Measurements from ENCODE around the gene PIERCE2.
"Not testable (repeated sequence)": the region's sequence is repeated elsewhere in the genome, so short reads cannot be mapped to it uniquely, and the experiment has no call there.

Gene PIERCE2, protein sequence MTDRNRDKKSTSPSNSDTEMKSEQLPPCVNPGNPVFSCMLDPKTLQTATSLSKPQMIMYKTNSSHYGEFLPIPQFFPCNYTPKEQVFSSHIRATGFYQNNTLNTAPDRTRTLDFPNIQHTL

DNA sequence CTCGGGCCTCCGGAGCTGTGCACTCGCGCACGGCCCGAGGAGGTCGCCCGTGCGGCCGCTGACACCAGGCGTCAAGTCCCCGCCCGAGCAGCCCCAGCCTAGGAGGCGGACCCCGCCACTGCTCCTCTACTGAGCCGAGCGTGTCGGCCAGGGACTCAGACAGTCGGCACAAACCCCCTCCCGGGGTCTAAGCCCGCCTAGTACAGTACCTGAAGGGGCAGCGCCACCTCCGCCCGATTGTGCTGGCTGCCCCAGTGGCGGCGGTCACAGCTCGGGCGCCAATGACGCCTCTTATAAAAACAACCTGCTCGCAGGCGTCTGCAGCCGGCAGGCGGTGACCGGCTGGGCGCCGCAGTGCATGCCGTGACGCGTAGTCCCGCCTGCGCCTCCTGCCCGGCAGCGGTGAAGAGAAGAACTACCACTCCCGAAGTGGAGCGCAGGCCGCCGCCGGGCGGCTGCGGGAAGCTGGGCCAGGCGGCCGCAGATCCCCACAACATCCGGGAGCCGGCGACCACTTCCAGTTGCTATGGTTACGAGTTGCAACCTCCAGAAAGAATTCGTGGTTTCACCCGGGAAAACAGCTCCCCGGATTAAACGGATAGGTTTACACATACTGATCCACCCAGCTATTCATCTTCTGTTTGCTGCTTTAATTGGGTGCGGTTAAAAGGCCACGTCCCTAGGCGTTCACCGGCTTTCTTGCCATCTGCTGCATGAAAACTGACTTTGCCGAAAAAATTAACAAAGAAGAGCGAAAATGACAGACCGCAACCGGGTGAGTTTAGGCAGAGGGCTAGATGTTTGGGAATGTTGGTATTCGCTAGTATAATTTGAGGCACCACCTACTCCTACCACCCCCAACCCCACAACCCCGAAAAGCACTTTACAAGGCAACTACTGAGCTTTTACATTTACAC, at the start of gene PIERCE2, which contains the start of gene CCPG1:
PIERCE2 (plus strand) TSS at position 484 of the 917 bp plus-strand sequence; CDS start at position 758, 274 bp downstream.
CCPG1 (minus strand) TSS at position 348 of the 917 bp plus-strand sequence. CDS start 18,935 bp downstream, outside the sequence.
- DNase-seq: peak; percentile 96

DNA sequence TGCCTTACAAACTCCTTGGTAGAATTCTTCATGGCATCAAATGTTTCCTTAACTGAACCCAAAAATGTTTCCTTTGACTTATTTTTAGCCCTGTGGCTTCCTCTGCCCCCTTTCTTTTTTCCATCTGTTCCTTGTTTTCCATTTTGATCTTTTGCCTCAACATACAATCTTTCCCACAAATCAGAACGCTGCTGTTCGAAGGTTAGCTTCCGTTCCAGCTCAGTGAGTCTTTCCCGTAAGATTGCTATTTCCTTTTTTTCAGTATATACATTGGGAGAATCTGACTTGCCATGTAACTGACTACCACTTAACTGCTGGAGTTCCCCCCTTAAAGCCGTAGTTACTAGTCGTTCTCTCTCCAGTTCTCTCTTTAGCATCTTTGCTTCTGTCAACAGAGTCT, 48.0 kb upstream of the PIERCE2 start:
- no peak for DNase-seq

DNA sequence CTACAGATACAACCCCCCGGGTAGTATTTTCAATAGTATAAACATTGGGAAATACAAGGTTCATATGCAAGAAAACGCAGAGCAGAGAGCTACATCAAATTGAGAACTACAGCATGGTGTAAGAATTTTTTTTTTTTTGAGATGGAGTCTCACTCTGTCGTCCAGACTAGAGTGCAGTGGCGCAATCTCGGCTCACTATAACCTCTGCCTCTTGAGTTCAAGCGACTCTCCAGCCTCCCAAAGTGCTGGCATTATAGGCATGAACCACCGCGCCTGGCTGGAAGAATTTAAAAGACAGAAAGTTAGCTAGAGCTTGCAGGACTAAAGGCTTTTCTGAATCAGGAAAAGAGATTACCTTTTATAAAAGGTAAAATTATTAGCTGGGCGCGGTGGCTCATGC, 47.2 kb upstream of the PIERCE2 start:
- no peak for DNase-seq

DNA sequence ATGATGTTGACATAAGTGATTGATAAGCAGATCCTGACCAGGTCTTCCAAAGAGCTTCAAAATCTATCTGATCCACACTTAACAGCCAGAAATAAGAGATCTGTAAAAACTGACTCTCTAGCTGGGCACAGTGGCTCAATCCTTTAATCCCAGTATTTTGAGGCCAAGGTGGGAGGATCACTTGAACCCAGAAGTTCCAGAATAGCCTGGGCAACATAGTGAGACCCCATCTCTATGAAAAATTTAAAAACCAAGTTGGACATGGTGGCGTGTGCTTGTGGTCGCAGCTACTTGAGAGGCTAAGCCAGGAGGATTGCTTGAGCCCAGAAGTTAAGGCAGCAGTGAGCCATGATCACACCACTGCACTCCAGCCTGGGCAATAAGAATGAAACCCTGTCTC, 45.7 kb upstream of the PIERCE2 start:
- DNase-seq: no peak

DNA sequence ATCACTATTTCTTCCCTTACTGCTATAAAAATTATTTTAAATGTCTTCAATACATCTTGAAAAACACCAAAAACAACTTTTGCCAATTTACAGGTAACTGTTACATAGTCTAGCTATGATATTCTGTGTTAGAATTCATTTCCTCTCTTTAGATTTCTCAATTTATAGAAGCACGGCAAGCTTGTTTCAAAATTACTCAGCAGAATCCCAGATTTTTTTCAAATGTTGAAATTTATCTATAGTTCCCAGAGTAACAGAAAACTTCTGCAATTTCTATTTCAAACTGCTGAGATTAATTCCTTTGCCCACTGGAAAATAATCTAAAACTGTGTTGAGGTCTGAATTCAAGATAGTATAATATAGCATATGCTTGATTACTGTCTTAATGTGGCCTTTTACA, 41.3 kb upstream of the PIERCE2 start:
- no peak for DNase-seq

DNA sequence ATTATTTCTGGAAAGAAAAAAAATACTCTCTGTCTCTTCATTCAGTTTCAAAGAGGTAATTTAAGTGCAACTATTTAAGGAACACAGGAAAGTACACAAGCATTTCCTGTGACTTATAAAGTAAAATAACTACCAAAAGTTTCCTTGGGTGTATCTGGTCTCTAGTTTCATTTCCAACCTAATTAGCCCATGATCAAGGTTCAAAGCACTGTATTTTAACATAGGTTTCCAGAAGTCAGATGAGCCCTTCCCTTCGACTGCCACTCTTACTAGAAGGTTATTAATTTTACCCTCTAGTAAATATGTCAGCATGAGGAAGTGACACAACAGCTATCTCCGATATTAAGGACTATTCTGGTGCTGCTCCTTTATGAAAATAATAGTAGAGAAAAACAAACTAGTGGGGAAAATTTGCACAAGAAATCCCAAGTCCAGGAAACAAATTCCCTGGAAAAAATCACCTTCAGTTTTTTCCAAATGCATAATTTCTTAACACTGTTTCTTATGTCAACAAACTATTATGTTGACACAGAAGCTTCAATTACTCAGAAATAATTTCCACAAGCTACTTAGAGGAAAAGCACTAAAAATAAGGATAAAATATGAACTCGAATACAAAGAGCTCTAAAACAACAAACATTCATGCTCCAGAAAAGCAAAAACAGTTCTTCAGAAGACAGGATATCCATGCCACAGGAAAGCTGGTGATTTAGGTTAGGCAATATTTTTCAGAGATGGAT, 35.4 kb upstream of the PIERCE2 start:
- DNase-seq: no peak

DNA sequence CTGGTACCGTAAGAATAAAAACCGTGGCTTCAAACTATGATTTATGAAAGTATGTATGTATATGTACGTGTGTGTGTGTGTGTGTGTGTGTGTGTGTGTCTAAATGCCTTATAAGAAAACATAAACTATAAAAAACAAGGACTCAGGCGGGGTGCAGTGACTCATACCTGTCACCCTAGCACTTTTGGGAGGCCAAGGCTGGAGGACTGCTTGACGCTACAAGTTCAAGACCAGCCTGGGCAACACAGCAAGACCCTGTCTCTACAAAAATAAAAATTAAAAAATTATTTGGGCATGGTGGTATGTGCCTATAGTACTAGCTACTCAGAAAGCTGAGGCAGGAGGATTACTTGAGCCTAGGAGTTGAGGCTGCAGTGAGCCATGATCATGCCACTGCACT, 29.2 kb upstream of the PIERCE2 start:
- no peak for DNase-seq

DNA sequence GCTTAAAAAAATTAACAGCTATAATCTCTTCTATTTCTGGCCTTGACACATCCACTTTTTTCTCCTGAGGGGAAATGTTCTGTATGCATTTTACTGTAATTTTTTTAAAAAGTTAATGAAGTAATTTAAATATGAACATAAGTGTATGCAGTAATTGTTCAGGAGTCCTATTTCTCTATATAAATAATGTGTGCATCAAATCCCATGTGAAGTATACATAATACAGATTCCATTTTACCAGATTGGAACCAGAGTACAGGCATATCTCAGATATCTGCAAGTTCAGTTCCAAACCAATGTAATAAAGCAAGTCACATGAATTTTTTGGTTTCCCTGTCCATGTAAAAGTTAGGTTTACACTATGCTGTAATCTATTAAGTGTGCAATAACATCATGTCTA, 26.7 kb upstream of the PIERCE2 start:
- no peak for DNase-seq

DNA sequence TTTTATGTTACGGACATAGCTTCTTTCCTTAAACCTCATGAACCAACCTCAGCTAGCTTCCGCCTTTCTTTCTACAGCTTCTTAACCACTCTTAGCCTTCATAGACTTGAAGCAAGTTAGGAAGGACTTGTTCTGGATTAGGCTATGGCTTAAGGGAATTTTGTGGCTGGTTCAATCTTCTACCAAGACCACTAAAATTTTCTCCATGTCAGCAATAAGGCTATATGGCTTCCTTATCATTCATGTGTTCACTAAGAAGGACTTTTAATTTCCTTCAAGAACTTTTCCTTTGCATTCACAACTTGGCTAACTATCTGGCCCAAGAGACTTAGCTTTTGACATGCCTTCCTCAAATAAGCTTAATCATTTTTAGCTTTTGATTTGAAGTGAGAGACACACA, 24.6 kb upstream of the PIERCE2 start:
- no peak for DNase-seq

DNA sequence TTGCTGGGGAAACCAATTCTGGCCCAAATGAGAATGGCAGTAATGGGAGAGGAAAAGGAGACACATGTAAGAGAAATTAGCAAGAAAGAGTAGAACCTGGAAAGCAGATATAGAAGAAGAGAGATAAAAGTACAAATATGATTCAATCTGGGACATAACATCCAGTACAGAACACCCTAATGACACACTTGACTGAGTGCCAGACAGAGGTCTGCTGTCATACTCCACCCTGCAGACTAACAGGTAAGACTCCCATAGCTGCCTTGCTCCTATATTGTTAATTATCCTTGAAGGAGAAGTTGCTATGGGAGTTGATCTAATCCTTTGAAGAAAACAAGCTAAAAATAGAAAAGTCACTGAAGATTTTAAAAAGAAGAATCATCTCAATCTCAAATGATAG, 21.3 kb upstream of the PIERCE2 start:
- DNase-seq: no peak

DNA sequence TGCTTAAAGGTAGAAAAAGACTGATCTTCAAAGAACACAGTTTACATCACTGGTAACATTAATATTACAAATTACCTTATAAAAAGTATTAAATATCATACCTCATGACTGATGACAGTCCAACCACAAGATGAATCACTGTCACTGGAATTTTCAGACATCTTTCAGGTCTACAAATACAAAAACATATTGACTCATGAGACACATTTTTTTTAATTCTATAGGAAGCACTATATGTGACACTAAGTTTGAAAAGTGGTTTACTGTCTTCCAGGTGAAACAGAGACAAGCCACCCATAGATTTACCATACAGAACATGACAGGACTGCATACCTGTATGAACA, 19.1 kb upstream of the PIERCE2 start:
- DNase-seq: no peak

DNA sequence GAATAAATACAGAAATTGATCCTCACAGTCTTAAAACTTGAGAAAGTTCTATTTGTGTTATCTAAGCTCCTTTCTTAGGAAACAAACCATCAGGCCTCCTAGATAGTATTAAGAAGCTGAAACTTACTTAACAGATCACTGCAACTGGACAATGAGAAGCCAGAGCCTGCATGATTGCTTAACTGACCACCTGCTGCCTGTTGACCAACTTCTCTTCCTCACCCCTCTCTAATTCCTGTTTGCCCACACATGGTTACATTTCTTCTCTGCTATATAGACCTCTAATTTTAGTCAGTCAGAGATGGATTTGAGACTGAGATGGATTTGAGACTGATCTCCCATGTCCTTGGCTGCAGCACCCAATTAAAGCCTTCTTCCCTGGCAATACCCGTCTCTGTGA, 13.6 kb upstream of the PIERCE2 start:
- no peak for DNase-seq

DNA sequence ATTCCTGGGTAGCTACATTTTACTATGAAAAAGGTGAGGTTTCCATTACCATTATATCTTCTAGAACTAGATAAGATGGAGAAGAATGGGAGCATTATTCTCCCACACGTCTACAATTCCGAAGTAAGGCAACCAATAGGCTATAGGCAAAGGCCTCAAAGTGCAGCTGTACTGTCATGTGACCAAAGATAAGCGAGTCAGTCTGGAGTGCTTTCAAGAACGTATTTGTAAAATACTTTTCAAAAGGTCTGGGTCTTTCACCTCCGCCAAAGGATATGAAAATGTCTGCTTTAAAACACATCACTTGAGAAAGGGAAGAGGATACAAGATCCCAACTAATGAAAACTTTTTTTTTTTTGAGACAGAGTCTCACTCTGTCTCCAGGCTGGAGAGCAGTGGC, 10.1 kb upstream of the PIERCE2 start:
- DNase-seq: no peak

DNA sequence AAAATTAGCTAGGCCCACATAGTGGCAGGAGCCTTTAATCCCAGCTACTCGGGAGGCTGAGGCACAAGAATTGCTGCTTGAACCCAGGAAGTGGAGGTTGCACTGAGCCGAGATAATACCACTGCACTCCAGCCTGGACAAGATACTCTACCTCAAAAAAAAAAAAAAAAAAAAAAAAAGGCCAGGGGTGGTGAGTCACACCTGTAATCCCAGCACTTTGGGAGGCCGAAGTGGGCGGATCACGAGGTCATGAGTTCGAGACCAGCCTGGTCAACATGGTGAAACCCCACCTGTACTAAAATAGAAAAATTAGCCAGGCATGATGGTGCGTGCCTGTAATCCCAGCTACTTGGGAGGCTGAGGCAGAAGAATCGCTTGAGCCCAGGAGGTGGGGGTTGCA, 8.2 kb upstream of the PIERCE2 start:
- DNase-seq: not testable (repeated sequence)

DNA sequence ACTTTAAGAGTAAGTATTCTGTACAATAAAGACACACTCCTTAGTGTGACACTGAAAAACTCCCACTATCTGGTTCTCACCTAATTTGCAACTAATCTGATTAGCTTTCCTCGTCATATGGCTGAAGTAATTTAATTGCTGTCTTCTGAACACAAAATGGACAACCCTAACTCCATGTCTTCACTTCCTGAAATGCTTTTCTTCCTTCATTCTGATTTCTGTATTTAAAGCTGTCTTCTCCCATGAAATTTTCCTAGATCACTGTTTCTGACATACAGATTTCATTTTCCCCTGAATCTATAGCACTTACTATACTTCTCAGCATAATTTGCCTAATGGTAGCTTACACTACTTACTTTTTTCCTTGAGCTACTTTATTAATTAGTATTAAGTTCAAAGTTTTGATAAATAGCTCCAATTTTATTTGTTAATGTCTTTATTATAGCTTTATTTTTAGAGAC, 6.5 kb upstream of the PIERCE2 start:
- DNase-seq: no peak

DNA sequence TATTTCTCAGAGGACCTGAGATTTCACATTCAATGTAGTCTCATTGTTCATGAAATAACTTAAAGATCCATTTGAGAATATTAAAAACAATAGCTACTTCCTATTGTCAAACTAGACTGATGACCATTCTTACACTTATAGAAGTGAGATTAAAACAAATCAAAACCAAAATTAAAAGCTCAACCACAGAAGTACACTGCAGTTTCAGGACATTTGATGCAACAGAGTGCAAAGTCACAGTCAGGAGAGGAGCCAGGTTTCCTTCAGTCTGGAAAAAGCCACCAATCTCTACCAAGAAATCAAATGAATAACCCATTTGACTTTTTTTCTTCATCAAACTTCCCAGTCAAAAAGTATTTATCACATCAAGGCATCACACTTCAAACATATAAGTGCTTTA, 5.6 kb upstream of the PIERCE2 start:
- DNase-seq: no peak

DNA sequence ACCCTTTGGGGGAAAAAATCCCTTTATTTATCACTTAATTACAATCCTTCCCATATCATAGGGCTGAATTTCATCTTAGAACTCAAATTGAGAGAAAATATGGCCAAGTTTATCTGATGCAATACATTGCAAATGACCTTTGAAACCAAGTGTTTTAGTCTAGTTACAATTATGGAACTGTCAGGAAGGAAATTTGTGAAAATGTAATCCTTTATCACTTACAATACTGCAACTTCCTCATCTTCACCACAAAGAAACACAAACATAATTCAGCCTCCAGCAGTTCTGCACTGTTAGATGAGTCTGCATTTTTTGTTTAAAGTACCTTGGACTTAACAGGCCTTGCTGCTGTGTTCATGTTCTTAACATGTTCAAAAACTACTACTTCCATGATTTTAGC, 4.8 kb upstream of the PIERCE2 start:
- no peak for DNase-seq

DNA sequence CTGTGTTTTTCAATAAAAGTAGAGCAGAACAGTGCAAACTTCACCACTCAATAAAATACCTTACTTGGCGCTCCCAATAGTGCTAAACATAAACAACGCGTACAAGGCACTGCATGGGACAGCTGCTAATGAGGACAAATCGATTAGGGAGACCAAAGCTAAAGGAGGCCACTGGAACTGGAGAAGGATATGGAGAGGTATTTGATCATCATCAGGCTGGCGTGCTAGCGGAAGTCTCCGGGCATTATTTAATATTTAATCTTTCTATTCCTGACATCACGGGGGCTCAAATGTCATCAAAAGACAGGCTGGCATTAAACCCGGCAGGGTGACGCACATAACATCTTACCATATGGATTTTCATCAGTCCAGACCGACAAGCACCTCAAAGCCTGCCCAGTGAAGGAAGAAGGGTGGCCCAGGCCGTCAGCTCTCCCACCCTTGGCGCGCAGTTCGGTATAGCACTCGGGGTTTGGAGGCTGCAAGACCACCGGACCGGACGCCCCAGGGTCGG, 740 bp upstream of the PIERCE2 start:
- no peak for DNase-seq

DNA sequence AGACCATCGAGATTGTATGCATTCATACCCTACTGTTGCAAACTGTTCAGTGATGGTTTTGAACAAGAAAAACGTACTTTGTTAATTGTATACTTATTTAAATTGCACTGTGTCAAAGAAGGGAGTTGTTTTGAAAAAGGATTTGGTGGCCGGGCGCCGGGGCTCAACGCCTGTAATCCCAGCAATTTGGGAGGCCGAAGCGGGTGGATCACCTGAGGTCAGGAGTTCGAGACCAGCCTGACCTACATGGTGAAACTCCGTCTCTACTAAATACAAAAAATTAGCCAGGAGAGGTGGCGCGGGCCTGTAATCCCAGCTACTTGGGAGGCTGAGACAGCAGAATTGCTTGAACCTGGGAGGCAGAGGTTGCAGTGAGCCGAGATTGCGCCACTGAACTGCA, 681 bp downstream of the PIERCE2 start:
- not testable (repeated sequence) for DNase-seq

DNA sequence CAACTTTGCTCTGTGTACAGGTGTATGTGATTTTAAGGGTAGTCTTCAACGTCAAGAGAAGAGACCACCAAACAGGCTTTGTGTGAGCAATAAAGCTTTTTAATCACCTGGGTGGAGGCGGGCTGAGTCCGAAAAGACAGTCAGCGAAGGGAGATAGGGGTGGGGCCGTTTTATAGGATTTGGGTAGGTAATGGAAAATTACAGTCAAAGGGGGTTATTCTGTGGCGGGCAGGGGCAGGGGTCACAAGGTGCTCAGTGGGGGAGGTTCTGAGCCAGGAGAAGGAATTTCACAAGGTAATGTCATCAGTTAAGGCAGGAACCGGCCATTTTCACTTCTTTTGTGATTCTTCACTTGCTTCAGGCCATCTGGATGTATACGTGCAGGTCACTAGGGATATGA, 9.4 kb downstream of the PIERCE2 start:
- not testable (repeated sequence) for DNase-seq

DNA sequence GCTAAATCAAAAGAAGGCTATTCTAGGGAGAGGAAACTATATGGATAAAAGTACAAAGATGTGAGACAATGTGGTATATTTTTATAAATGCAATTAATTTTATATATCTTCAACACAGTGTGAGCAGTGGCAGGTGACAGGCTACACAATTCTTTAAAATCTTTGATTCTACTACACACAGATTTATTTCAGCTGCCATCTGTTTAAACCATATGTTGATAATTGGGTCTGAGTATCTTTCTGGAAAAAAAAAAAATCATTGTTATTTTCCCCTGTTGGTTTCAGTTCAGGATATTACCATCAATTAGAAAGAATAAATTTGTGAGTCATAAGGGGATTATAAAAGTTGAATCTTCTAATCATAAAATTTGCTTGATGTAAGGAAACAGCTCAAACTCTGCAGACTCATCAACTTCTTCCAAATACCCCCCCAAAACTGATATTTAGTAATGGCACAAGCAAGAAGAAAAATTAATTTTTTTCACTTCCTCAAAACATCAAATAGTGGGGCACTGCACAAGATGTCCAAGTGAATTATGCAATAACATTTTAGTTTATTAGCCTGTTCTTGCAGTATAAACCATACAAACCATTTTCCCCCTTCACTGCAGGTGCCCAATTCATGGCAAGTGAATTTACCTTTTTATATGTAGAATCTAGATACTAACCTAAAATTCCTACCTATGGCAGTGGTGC, 12.0 kb downstream of the PIERCE2 start:
- no peak for DNase-seq

DNA sequence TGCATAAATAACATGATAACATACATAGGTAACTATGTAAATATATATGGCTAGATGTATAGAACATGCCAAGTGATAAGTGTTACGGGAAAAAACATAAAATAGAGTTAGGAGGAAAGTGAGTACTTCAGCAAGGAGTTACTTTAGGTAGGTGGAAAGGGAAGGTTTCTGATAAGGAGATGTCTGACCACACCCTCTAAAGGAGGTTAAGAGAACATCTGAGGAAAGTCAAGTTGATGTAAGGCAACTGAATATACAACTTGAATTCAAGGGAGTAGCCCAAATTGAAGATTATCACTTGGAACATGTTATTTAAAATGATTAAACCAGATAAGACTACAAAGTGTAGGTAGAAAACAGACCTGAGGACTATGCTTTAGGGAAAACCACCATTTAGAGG, 13.8 kb downstream of the PIERCE2 start:
- no peak for DNase-seq
